ENCODE results near the gene SCAF11. TPM values are rescaled to one million over a fixed set of nuclear protein-coding genes. Genes with fewer than 3 reads are reported as not detected.
"Not testable (repeated sequence)": the region's sequence is repeated elsewhere in the genome, so short reads cannot be mapped to it uniquely, and the experiment has no call there.

SCAF11 gene
- polyA plus RNA-seq, 1 donor from 2014 or later = 20.4 TPM

- no peaks in the 10 kb centered on the region for H4K20me1 ChIP-seq (ENCODE audit: insufficient read depth)
- no peak overlapping the region for H2AFZ ChIP-seq (ENCODE audit: low read depth, low read length)
- H3K9me3 ChIP-seq (ENCODE audit: low read length) = no peaks in the 10 kb centered on the region
- no peaks in the 10 kb centered on the region for H3F3A ChIP-seq (ENCODE audit: insufficient read depth, low read length, poor library complexity, severe bottlenecking)
- no peak overlapping the region for H3K4me2 ChIP-seq (ENCODE audit: low read length)
- no peak overlapping the region for H3K9ac ChIP-seq (ENCODE audit: low read length)
- no peaks in the 10 kb centered on the region for H3K27me3 ChIP-seq (ENCODE audit: insufficient read depth, low read depth, low read length)
- no peaks in the 10 kb centered on the region for H3K79me2 ChIP-seq (replicated peaks; ENCODE audit: insufficient read depth, low read length)
- no peak overlapping the region for H3K27ac ChIP-seq (ENCODE audit: low read length)
- H3K4me3 ChIP-seq (ENCODE audit: low read length) = no peak overlapping the region
- no peaks in the 10 kb centered on the region for H3K36me3 ChIP-seq (ENCODE audit: insufficient read depth, low read length)
- no peak for TF ChIP-seq EZH2 (IDR thresholded peaks at IDR 0.05; ENCODE audit: borderline replicate concordance, insufficient read depth, low read length, poor library complexity, severe bottlenecking)
- no peak for TF ChIP-seq MXI1 (conservative IDR thresholded peaks at IDR 0.05; ENCODE audit: poor library complexity, severe bottlenecking)
- no peak for TF ChIP-seq RAD21 (conservative IDR thresholded peaks at IDR 0.05)
- no peak for TF ChIP-seq REST (IDR thresholded peaks at IDR 0.05; ENCODE audit: borderline replicate concordance)
- no peak for TF ChIP-seq POLR2AphosphoS5 (IDR thresholded peaks at IDR 0.05)
- no peak for TF ChIP-seq TAF1 (IDR thresholded peaks at IDR 0.05; ENCODE audit: low read depth)
- TF ChIP-seq SMC3 (conservative IDR thresholded peaks at IDR 0.05; ENCODE audit: poor library complexity) = no peak
- TF ChIP-seq CTCF (IDR thresholded peaks at IDR 0.05; ENCODE audit: poor library complexity, severe bottlenecking) = no peak
- no peak for TF ChIP-seq EP300 (conservative IDR thresholded peaks at IDR 0.05; ENCODE audit: poor library complexity, severe bottlenecking)
- H3K9me2 ChIP-seq (ENCODE audit: insufficient read depth, low read length) = no peaks in the 10 kb centered on the region
Measured at GRCh38 chr12:46004715-46005114, 14.3 kb upstream of the SCAF11 start.

- not testable (repeated sequence) for H2AFZ ChIP-seq (ENCODE audit: low read depth, low read length); H3K79me2 ChIP-seq (replicated peaks; ENCODE audit: insufficient read depth, low read length); H3F3A ChIP-seq (ENCODE audit: insufficient read depth, low read length, poor library complexity, severe bottlenecking); H3K9ac ChIP-seq (ENCODE audit: low read length); H3K36me3 ChIP-seq (ENCODE audit: insufficient read depth, low read length); H3K4me3 ChIP-seq (ENCODE audit: low read length); H3K9me3 ChIP-seq (ENCODE audit: low read length); H3K27ac ChIP-seq (ENCODE audit: low read length); H3K27me3 ChIP-seq (ENCODE audit: insufficient read depth, low read depth, low read length); H3K9me2 ChIP-seq (ENCODE audit: insufficient read depth, low read length); H4K20me1 ChIP-seq (ENCODE audit: insufficient read depth); H3K4me2 ChIP-seq (ENCODE audit: low read length)
Measured at GRCh38 chr12:46000076-46000475, 9.7 kb upstream of the SCAF11 start.

GRCh38 chr12:45994736-45995135, 4.4 kb upstream of the SCAF11 start:
- TF ChIP-seq EP300 (conservative IDR thresholded peaks at IDR 0.05; ENCODE audit: poor library complexity, severe bottlenecking) (no peak), SMC3 (conservative IDR thresholded peaks at IDR 0.05; ENCODE audit: poor library complexity) (no peak), TAF1 (IDR thresholded peaks at IDR 0.05; ENCODE audit: low read depth) (no peak), EZH2 (IDR thresholded peaks at IDR 0.05; ENCODE audit: borderline replicate concordance, insufficient read depth, low read length, poor library complexity, severe bottlenecking) (no peak), RAD21 (conservative IDR thresholded peaks at IDR 0.05) (no peak), REST (IDR thresholded peaks at IDR 0.05; ENCODE audit: borderline replicate concordance) (no peak), CTCF (IDR thresholded peaks at IDR 0.05; ENCODE audit: poor library complexity, severe bottlenecking) (no peak)
- Histone ChIP-seq H3K27me3 (ENCODE audit: insufficient read depth, low read depth, low read length) (no peaks in the 10 kb centered on the region), H3K9ac (ENCODE audit: low read length) (no peak overlapping the region), H3K27ac (ENCODE audit: low read length) (no peak overlapping the region), H3F3A (ENCODE audit: insufficient read depth, low read length, poor library complexity, severe bottlenecking) (no peaks in the 10 kb centered on the region), H3K9me2 (ENCODE audit: insufficient read depth, low read length) (no peaks in the 10 kb centered on the region), H2AFZ (ENCODE audit: low read depth, low read length) (no peak overlapping the region), H3K4me2 (ENCODE audit: low read length) (no peak overlapping the region), H3K9me3 (ENCODE audit: low read length) (no peaks in the 10 kb centered on the region), H3K79me2 (replicated peaks; ENCODE audit: insufficient read depth, low read length) (no peaks in the 10 kb centered on the region), H3K4me3 (ENCODE audit: low read length) (no peak overlapping the region), H3K36me3 (ENCODE audit: insufficient read depth, low read length) (no peaks in the 10 kb centered on the region), H4K20me1 (ENCODE audit: insufficient read depth) (no peaks in the 10 kb centered on the region)

All from neural cell (in vitro differentiated cells).